K562 (cell line): ENCODE results near the gene LRRC3. TPM values are rescaled to one million over a fixed set of nuclear protein-coding genes. Genes with fewer than 3 reads are reported as not detected.

Experiments used
- ATAC-seq: fragments of 200-7000 bp; cut with Tn5 transposase; 3 replicates; pipeline ENCODE4 v1.9.1; 2020; ENCODE audit warnings: moderate library complexity
- BruUV-seq: library from RNA; stranded (reverse); fragments of 400-500 nt; replicated peaks from 2 replicates; lab custom pipeline; 2021; lab: Mats Ljungman, UMichigan
- CTCF ChIA-PET: fragments of 300-600 bp; formaldehyde crosslinking; extraction: SDS; loops from one replicate; lab custom pipeline; 2021; ENCODE audit warnings: low intra/inter-chr PET ratio; lab: Yijun Ruan, JAX
- POLR2A ChIA-PET: fragments of 300-600, 350-650 bp; sonication (Branson Sonifier 250); formaldehyde crosslinking; extraction: SDS; loops from one replicate; lab custom pipeline; 2021; ENCODE audit warnings: antibody characterized with exemption, inconsistent platforms; lab: Yijun Ruan, JAX
- DNase-seq, 4 experiments: peaks; one replicate each; pipeline versions ENCODE4 v3.0.0 to v3.0.0-alpha.2; 2011 to 2018; ENCODE audit warnings: low spot score in 3 of 4, mixed read lengths in 3 of 4; ENCODE audit errors: extremely low read depth in 1 of 4
- FAIRE-seq: peaks from 2 replicates; lab custom pipeline; 2011; peaks lifted over from hg19 to GRCh38; lab: Jason Lieb, UNC
- H2AFZ ChIP-seq: 2 replicates; pipeline ENCODE4 v1.6.0; 2011; ENCODE audit warnings: low read depth, low read length, control low read depth, inconsistent platforms
- H3K27ac ChIP-seq: fragments of 200-600 bp; 3 replicates; pipeline ENCODE4 v1.8.0; 2011; ENCODE audit warnings: low read depth, mild to moderate bottlenecking, control low read depth, inconsistent platforms, low read length, moderate library complexity, mixed read lengths; ENCODE audit errors: extremely low read depth
- H3K27me3 ChIP-seq, 2 experiments: fragments of 300-600 bp in 1 of 2; 2 replicates in 1 of 2; 3 replicates in 1 of 2; pipeline versions ENCODE4 v1.6.0 to v1.8.0; 2011; ENCODE audit warnings: inconsistent platforms in 2 of 2, low read length in 2 of 2, mild to moderate bottlenecking in 1 of 2, mixed read lengths in 1 of 2, moderate library complexity in 1 of 2; ENCODE audit not compliant: control insufficient read depth in 2 of 2, insufficient read depth in 2 of 2
- H3K36me3 ChIP-seq: fragments of 300-600 bp; 3 replicates; pipeline ENCODE4 v1.8.0; 2011; ENCODE audit warnings: mild to moderate bottlenecking, low read length, inconsistent platforms; ENCODE audit not compliant: control insufficient read depth, insufficient read depth
- H3K4me1 ChIP-seq, 2 experiments: fragments of 200-600 bp in 1 of 2; replicated peaks in 1 of 2; 2 replicates in 1 of 2; 3 replicates in 1 of 2; pipeline versions ENCODE4 v1.5.1 to v1.8.0; 2011; ENCODE audit warnings: inconsistent platforms in 2 of 2, low read length in 2 of 2, mild to moderate bottlenecking in 1 of 2, mixed read lengths in 1 of 2, moderate library complexity in 1 of 2; ENCODE audit not compliant: control insufficient read depth in 2 of 2, insufficient read depth in 2 of 2
- H3K4me2 ChIP-seq: 2 replicates; pipeline ENCODE4 v1.6.1; 2011; ENCODE audit warnings: low read length, control low read depth, inconsistent platforms, mixed read lengths; ENCODE audit not compliant: insufficient read depth
- H3K4me3 ChIP-seq: fragments of 200-600 bp; sonication (generic), shearing (Covaris generic); 2 replicates; pipeline ENCODE4 v1.5.1; 2016; ENCODE audit warnings: control low read depth, inconsistent platforms
- H3K79me2 ChIP-seq: fragments of 200-600 bp; 3 replicates; pipeline ENCODE4 v1.8.0; 2011; ENCODE audit warnings: low read length, inconsistent platforms; ENCODE audit not compliant: control insufficient read depth, insufficient read depth
- H3K9ac ChIP-seq, 2 experiments: 2 replicates each; pipeline versions ENCODE4 v1.6.0 to v1.6.1; 2011; ENCODE audit warnings: low read depth in 2 of 2, low read length in 2 of 2, control low read depth in 1 of 2, inconsistent platforms in 1 of 2, mild to moderate bottlenecking in 1 of 2, mixed read lengths in 1 of 2; ENCODE audit not compliant: insufficient read depth in 1 of 2
- H3K9me1 ChIP-seq: one replicate; pipeline ENCODE4 v1.6.0; 2011; ENCODE audit warnings: inconsistent platforms, mild to moderate bottlenecking, low read length, moderate library complexity; ENCODE audit not compliant: control insufficient read depth, insufficient read depth
- H3K9me3 ChIP-seq: replicated peaks from 2 replicates; pipeline ENCODE4 v1.5.1; 2011; ENCODE audit warnings: low read depth, low read length, inconsistent platforms; ENCODE audit not compliant: control insufficient read depth, insufficient read depth
- H4K20me1 ChIP-seq: replicated peaks from 2 replicates; pipeline ENCODE4 v1.6.1; 2011; ENCODE audit warnings: low read length, inconsistent platforms, mixed read lengths; ENCODE audit not compliant: control insufficient read depth, insufficient read depth
- CREB1 ChIP-seq, 2 experiments: sonication (generic) in 1 of 2; formaldehyde crosslinking in 1 of 2; IDR thresholded peaks; 2 replicates each; pipeline versions ENCODE4 v1.6.1 to v1.8.0; 2012 to 2022; ENCODE audit warnings: inconsistent platforms in 1 of 2, mild to moderate bottlenecking in 1 of 2, missing genetic modification reagents in 1 of 2, moderate library complexity in 1 of 2
- CREM ChIP-seq: IDR thresholded peaks from 2 replicates; pipeline ENCODE4 v1.6.1; 2014; ENCODE audit warnings: antibody characterized with exemption, low read depth
- TRIM28 ChIP-seq: fragments of 450-650 bp; IDR thresholded peaks from 2 replicates; pipeline ENCODE4 v1.6.1; 2017
- WGBS: fragments of 100-300 bp; shearing (Covaris generic); methylation state at CpG from one replicate; pipeline ENCODE4 v1.1.6; 2016; ENCODE audit warnings: low coverage, mixed read lengths; ENCODE audit not compliant: insufficient coverage; ENCODE audit errors: missing lambda C conversion rate; 5-methylcytosine and 5-hydroxymethylcytosine counted together
- in situ Hi-C: fragments of 300-500 bp; cut with MboI; formaldehyde crosslinking; loops from 4 replicates; pipeline ENCODE4 v1.15.0; 2018; ENCODE audit warnings: inconsistent platforms, mixed read lengths
- intact Hi-C: fragments of 100-400 bp; cut with micrococcal nuclease; formaldehyde crosslinking; loops from 2 replicates; pipeline ENCODE4 v1.14.2; 2022
- polyA plus RNA-seq, 8 experiments: library from polyadenylated mRNA; depleted of rRNA in 4 of 8; stranded (reverse) in 5 of 8; unstranded in 3 of 8; fragments of >200 nt; fragmentation: Nextera tagmentation in 2 of 8; fragmentation: Illumina TruSeq in 1 of 8; extraction: Ambion mirVana in 2 of 8; extraction: Trizol in 1 of 8; gene quantifications; 2 replicates each; pipeline versions ENCODE4 v1.2.1 to v1.2.3, GENCODE V29; 2011 to 2014; ENCODE audit warnings: inconsistent platforms in 1 of 8, missing spikeins in 1 of 8
- total RNA-seq, 7 experiments: library from RNA; depleted of rRNA in 6 of 7; stranded (reverse); fragments of >200 nt in 6 of 7; fragmentation: Illumina TruSeq in 2 of 7; extraction: Trizol in 2 of 7; gene quantifications; 2 replicates each; pipeline versions ENCODE4 v1.2.1 to v1.2.3, GENCODE V29; 2011 to 2021; ENCODE audit warnings: low replicate concordance in 1 of 7

The LRRC3 gene
- total and polyA plus RNA-seq, 9 of the 15 experiments (the other 6 are each of a cell fraction or from before 2014, with no cell fraction given) = 0.04 TPM; not detected in 7

DNA sequence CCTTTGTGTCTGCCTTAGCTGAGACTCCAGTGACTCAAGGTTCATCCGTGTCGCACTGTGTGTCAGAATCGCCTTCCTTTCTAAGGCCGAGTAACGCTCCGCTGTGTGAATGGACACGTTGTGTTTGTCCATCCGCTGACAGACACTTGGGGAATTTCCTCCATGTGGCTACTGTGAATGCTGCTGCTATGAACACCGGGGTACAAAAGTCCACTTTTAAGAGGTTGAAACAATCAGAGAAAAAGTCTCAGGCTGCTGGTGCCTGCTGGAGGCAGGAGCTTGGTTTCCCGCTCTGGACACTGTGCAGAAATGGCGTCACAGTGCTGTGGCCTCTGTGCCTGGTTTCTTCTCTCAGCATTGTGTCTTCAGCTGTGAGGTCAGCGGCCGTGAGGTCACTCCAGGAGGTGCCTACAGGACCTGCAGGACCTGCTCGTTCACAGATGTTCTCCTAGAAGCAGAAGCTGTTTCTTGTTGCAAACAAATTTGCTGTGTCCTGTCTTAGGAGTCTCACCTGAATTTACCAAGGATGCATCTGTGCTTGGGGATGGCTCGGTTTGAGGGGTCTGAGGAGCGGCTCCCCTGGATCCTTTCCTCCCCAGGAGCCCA, 50.5 kb downstream of the LRRC3 start:
- intact Hi-C loops = no loop called here
- Histone ChIP-seq H3K4me2 (no peak overlapping the region), H3K27me3 (peaks cover 56 to 78% of the 10 kb centered on the region in 2 experiments), H2AFZ (no peak overlapping the region), H3K36me3 (no peaks in the 10 kb centered on the region), H3K4me1 (peaks cover 0 to 34% of the 10 kb centered on the region in 2 experiments; a peak in 2 of 5 replicates), H4K20me1 (peaks cover 16% of the 10 kb centered on the region), H3K9me3 (no peaks in the 10 kb centered on the region), H3K4me3 (no peak overlapping the region), H3K9ac (no peak overlapping the region; a peak in 1 of 4 replicates), H3K79me2 (no peaks in the 10 kb centered on the region), H3K9me1 (no peaks in the 10 kb centered on the region), H3K27ac (no peak overlapping the region; the same call in 2 of the 3 replicates)
- FAIRE-seq = no peak
- WGBS = 23% methylated on average over 16 of the region's 16 CpGs
- no peak for ATAC-seq
- in situ Hi-C loops = loop anchor here (10.0 kb wide), 1 partner anchor 429 kb away; no protein-coding TSS in a partner anchor
- no peak for TF ChIP-seq TRIM28
- no peak for TF ChIP-seq CREB1 (IDR thresholded peaks at IDR 0.05)
- 0 out of 2 replicates have a peak, but pooled peaks have one; percentile 36 for TF ChIP-seq CREB1 (CRISPR knock-in tag; IDR thresholded peaks at IDR 0.05)
- TF ChIP-seq CREM = 0 out of 2 replicates have a peak, but pooled peaks have one; percentile 7
- no peak for DNase-seq
- ChIA-PET POLR2A (interaction anchor here (0.6 to 1.2 kb wide), 5 partner anchors 9 to 254 kb away, joined by 3 read pairs; no protein-coding TSS in a partner anchor), CTCF (interaction anchor here (0.6 kb wide), 1 partner anchor 19 kb away, joined by 4 read pairs; no protein-coding TSS in a partner anchor)
- BruUV-seq = no TSS peak
